GM19099 (cell line): ENCODE data around the gene ADCY3.

ENCODE experiments used
- POLR2A ChIP-seq: IDR thresholded peaks from 3 replicates; pipeline ENCODE4 v1.6.1; 2011; ENCODE audit warnings: low read depth; ENCODE audit not compliant: insufficient read length; ENCODE audit errors: extremely low read depth

Gene ADCY3

GRCh38 chr2:24855726-24856125 lies 64.3 kb downstream of the ADCY3 start:
- no peak for TF ChIP-seq POLR2A

- no peak for TF ChIP-seq POLR2A
Observed at GRCh38 chr2:24855022-24855622, 64.9 kb downstream of the ADCY3 start.

GRCh38 chr2:24853996-24854395 lies 66.0 kb downstream of the ADCY3 start:
- no peak for TF ChIP-seq POLR2A

GRCh38 chr2:24853046-24853445 lies 67.0 kb downstream of the ADCY3 start:
- no peak for TF ChIP-seq POLR2A

GRCh38 chr2:24852431-24853020 lies 67.5 kb downstream of the ADCY3 start:
- TF ChIP-seq POLR2A = no peak

- TF ChIP-seq POLR2A = no peak
Observed at GRCh38 chr2:24852026-24852425, 68.0 kb downstream of the ADCY3 start.

GRCh38 chr2:24850944-24851343 lies 69.1 kb downstream of the ADCY3 start:
- TF ChIP-seq POLR2A = no peak

GRCh38 chr2:24845691-24846090 lies 74.3 kb downstream of the ADCY3 start:
- TF ChIP-seq POLR2A = no peak

- TF ChIP-seq POLR2A = no peak
Observed at GRCh38 chr2:24844023-24844685, 75.9 kb downstream of the ADCY3 start.

- TF ChIP-seq POLR2A = no peak
Observed at GRCh38 chr2:24843330-24843860, 76.6 kb downstream of the ADCY3 start.

- no peak for TF ChIP-seq POLR2A
Observed at GRCh38 chr2:24842081-24843050, 77.7 kb downstream of the ADCY3 start.

- no peak for TF ChIP-seq POLR2A
Observed at GRCh38 chr2:24840962-24841945, 78.8 kb downstream of the ADCY3 start.

- TF ChIP-seq POLR2A = no peak
Observed at GRCh38 chr2:24840164-24840869, 79.7 kb downstream of the ADCY3 start.
